Measurements from ENCODE around the gene TPP1.

Gene TPP1

DNA sequence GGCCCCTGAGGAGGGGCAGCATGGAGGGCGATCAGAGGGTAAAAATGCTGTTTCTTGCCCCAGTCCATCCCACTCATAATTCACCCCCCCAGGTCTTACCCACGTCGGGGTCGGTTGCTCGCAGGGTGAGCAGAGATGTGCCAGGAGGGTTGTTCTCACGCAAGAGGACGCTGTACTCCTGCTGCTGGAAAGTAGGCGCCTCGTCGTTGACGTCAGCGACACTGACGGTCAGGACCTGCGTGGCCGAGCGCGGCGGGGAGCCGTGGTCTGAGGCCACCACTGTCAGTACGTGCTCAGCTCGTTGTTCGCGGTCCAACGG, 10.3 kb upstream of the TPP1 start:
- TF ChIP-seq POLR2A (IDR thresholded peaks at IDR 0.05; ENCODE audit: low read depth, low read length): no peak
- FAIRE-seq (no peak), DNase-seq (ENCODE audit: insufficient read length, low spot score) (no peak)

DNA sequence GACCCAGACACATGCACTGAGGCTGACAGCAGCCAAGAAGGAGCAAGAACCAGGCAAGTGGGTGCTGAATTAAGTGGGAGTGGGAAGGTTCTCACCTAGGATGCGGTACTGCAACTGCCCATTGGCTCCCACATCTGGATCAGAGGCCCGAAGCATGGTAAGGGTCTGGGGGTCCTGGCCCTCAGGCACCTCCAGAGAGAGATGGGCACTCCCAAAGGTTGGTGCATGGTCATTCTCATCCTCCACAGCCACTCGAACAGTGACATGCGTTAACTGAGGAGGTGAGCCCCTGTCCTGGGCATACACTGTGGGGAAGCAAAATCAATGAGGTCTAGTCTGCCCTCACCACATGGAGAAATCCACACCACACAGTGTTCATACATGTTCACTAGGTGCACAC, 9.3 kb upstream of the TPP1 start:
- DNase-seq (ENCODE audit: insufficient read length, low spot score): no peak
- TF ChIP-seq POLR2A (IDR thresholded peaks at IDR 0.05; ENCODE audit: low read depth, low read length): no peak
- no peak for FAIRE-seq

DNA sequence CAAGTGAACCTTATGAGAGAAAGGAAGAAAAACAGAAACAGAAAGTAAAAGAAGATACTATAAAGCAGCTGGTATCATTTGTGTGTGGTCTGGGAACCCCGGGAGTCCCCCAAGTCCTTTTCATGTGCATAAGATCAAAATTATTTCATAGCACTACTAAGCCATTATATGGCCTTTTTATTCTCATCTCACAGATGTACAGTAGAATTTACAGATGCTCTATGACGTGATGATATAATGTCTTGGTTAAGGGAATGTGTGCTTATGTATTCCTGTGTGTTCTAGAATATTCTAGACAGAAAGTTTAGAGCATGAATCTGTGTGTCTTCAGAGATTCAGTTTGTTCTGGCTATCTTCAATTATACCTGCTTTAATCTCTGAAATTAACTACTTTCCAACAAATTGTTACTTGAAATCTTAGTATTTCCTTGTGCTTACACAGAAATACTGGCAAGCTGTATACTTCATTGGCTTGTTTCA, 8.6 kb upstream of the TPP1 start:
- TF ChIP-seq POLR2A (IDR thresholded peaks at IDR 0.05; ENCODE audit: low read depth, low read length): no peak
- FAIRE-seq (no peak), DNase-seq (ENCODE audit: insufficient read length, low spot score) (no peak)

- FAIRE-seq: no peak
- DNase-seq (ENCODE audit: insufficient read length, low spot score): no peak
- no peak for TF ChIP-seq POLR2A (IDR thresholded peaks at IDR 0.05; ENCODE audit: low read depth, low read length)
These were observed 7.9 kb upstream of the TPP1 start for GRCh38 chr11:6626971-6627761.

DNA sequence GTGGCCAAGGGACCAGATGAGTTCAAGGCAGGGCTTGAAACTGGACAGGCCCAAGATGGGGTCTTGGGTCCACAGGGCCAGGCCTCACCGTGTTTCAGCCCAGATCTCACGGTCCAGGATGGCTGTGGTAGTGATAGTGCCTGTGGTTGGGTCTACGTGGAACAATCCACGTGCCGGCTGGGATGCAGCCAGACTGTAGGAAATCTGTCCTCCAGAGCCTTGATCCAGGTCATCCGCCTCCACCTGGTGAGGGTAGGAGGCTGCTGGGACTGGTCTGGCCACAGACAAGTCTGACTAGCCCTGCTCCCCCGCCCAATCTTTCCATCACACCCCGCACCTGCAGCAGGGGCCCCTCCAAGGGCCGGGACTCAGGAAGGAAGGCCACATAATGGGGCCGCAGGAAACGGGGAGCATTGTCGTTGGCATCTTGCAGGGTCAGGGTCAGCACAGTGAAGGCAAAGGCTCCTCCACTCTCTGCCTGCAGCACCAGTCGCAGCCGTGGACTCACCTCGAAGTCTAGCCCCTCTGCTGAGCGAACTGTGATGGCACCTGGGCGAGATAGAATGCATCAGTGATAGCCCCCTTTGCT, 6.7 kb upstream of the TPP1 start:
- TF ChIP-seq POLR2A (IDR thresholded peaks at IDR 0.05; ENCODE audit: low read depth, low read length): no peak
- FAIRE-seq (no peak), DNase-seq (ENCODE audit: insufficient read length, low spot score) (no peak)

DNA sequence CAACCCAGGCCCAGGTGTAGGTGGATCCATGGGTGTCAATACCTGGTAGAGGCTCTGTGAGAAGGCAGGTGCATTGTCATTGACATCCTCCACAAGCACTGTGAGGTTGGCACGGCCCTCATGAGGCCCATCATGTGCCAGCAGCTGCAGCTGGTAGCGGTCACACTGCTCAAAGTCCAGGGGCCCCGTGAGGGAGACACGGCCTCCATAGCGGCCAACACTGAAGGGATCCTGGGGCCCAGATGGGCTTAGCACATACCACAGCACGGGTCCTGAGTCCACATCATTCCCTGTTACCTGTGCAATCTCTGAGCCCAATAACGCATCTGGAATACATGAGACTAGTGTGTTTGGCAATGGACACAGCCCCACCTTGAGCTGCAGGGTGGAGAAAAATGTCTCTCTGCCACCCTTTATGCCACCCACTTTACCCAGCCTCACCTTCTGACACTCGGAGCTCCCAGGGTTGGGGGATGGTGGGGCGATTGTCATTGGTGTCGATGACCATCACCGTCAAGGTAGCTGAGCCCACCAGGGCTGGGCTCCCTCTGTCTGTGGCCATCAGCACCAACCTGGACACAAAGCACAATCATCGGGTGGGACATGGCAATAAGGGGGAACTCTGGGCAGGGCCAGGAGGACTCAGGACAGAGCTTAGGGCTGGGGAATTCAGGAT, 6.1 kb upstream of the TPP1 start:
- FAIRE-seq (no peak), DNase-seq (ENCODE audit: insufficient read length, low spot score) (no peak)
- no peak for TF ChIP-seq POLR2A (IDR thresholded peaks at IDR 0.05; ENCODE audit: low read depth, low read length)

DNA sequence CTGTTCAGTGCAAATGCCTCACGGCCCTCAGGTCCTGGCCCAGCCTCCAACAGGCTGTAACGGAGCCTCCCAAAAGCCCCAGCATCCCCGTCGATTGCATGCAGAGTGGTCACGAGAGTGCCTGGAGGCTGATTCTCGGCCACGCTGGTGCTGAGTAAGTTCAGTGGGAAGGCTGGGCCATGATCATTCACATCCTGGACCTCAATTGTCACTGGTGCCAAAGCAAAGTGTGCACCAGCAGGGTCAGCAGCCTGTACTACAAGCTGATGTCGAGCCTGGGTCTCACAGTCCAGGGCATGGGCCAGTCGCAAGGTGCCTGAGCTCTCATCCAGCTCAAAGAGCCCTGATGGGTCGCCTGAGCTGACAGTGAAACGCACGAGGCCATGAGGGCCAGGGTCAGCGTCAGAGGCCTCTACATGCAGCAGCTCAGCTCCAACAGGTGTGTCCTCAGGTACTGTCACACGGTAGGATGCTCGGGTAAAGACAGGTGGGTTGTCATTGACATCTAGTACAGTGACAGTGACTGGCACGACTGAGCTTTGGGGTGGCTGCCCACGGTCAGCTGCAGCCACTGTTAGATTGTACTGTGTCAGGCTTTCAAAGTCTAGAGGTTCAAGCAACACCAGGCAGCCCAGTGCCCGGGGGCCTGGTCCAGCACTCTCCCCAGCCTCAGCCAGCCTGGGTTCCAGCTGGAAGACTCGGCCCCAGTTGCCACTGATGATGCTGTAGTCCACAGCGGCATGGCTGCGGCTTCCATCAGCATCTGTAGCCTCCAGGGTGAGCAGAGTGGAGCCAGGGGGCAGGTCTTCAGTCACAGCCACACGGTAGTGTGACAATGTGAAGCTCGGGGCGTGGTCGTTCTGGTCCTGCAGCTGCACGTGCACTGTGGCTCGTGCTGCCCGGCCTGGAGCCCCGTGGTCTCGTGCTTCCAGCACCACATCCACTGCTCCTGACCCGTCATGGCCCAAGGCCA, 4.5 kb upstream of the TPP1 start:
- no peak for TF ChIP-seq POLR2A (IDR thresholded peaks at IDR 0.05; ENCODE audit: low read depth, low read length)
- FAIRE-seq (no peak), DNase-seq (ENCODE audit: insufficient read length, low spot score) (no peak)

GRCh38 chr11:6622261-6623171, 3.3 kb upstream of the TPP1 start:
- FAIRE-seq (no peak), DNase-seq (ENCODE audit: insufficient read length, low spot score) (peak; percentile 33)

GRCh38 chr11:6621711-6622211, 2.5 kb upstream of the TPP1 start:
- FAIRE-seq: no peak
- TF ChIP-seq POLR2A (IDR thresholded peaks at IDR 0.05; ENCODE audit: low read depth, low read length): no peak

More at GRCh38 chr11:6622261-6623171, 3.3 kb upstream of the TPP1 start:
- TF ChIP-seq POLR2A (IDR thresholded peaks at IDR 0.05; ENCODE audit: low read depth, low read length): no peak

DNA sequence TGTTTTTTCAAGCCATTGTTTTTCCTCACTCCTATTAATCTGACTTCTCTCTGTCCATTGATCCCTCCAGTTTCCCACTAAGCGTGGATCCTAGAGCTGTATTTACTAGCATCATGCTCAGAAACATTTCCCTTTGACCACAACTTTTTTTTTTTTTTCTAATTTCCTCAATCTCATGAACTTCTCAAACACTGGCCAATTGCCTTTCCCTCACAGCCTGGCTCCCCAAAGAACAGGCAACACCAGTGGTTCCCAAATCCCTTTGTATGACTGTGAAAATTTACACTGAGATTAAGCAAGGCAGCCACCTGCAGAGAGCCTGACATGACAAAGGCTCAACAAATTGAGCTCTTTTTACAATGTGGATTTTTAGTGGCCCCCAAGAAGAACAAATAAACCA, 1.4 kb upstream of the TPP1 start:
- DNase-seq (ENCODE audit: insufficient read length, low spot score) (no peak), FAIRE-seq (no peak)
- no peak for TF ChIP-seq POLR2A (IDR thresholded peaks at IDR 0.05; ENCODE audit: low read depth, low read length)

More at GRCh38 chr11:6621711-6622211, 2.5 kb upstream of the TPP1 start:
- no peak for DNase-seq (ENCODE audit: insufficient read length, low spot score)

DNA sequence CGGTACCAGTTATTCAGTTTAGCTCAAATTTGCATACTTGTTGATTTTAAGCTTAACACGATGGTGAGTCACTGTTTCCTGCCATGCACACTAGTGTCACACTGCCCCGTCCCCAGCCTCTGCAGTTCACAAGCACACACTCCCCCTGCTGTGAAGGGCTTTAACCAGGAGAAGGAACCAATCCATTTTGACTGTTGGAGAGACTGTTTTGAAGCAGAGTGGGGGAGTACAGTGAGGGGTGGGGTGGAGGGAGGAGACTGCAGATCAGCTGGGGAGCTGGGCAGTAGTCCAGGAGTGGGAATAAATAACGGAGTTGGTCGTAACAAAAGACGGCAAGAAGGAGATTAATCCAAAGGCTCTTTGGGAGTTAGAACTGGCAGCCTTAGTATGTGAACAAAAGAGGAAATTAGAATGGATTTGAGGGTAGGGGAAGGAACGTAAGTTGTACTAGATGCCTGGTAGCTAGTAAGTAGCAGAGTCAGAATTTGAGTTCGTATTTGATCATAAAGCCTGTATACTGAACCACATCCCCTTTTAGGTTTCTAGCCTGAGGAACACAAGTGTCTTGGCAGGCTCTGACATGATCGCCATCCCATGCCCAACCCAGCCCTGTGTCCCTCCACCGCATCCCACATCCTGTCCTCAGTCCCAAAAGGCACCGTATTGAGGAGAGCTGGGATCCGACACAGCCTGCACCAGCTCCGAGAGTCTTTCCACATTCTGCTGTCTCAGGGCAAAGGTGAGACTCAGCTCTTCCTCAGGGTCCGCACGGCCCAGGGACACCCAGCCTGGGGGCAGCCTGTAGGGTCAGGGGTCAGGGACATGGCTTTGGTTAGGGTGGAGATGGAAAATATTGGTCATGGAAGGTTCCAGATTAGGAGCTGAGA, 862 bp downstream of the TPP1 start:
- FAIRE-seq: no peak
- no peak for TF ChIP-seq POLR2A (IDR thresholded peaks at IDR 0.05; ENCODE audit: low read depth, low read length)
- DNase-seq (ENCODE audit: insufficient read length, low spot score): peak; percentile 46
